ENCODE results near the gene TEX44.

The TEX44 gene

GRCh38 chr2:231634951-231635875 is 42.5 kb downstream of the TEX44 start:
- H3K36me3 ChIP-seq (ENCODE audit: low read length) = no peaks in the 10 kb centered on the region
- H3K4me3 ChIP-seq (ENCODE audit: insufficient read depth, low read length, poor library complexity, severe bottlenecking) = no peak overlapping the region
- no peak for TF ChIP-seq EZH2phosphoT487 (conservative IDR thresholded peaks at IDR 0.05; ENCODE audit: low read length)
- no peak for TF ChIP-seq CTCF (IDR thresholded peaks at IDR 0.05; ENCODE audit: insufficient read depth, low read length, poor library complexity, severe bottlenecking)
- H3K9me3 ChIP-seq (ENCODE audit: insufficient read depth, low read length) = no peaks in the 10 kb centered on the region
- H3F3A ChIP-seq (ENCODE audit: insufficient read depth) = peaks cover 5% of the 10 kb centered on the region
- H3K4me2 ChIP-seq (ENCODE audit: low read depth, low read length, poor library complexity, severe bottlenecking) = no peak overlapping the region
- H4K20me1 ChIP-seq (ENCODE audit: low read depth, low read length) = no peaks in the 10 kb centered on the region
- H3K9me2 ChIP-seq (replicated peaks; ENCODE audit: insufficient read depth, low read length) = no peaks in the 10 kb centered on the region
- no peaks in the 10 kb centered on the region for H3K27me3 ChIP-seq (ENCODE audit: low read length)
- H3K27ac ChIP-seq (ENCODE audit: low read depth, low read length) = no peak overlapping the region
- no peak overlapping the region for H2AFZ ChIP-seq (ENCODE audit: low read depth, low read length, severe bottlenecking)
- H3K79me2 ChIP-seq (ENCODE audit: insufficient read depth, low read length) = no peaks in the 10 kb centered on the region
- H3K9ac ChIP-seq (ENCODE audit: low read length) = no peak overlapping the region

GRCh38 chr2:231640241-231640640 is 47.6 kb downstream of the TEX44 start:
- no peaks in the 10 kb centered on the region for H3K9me2 ChIP-seq (replicated peaks; ENCODE audit: insufficient read depth, low read length)
- no peak overlapping the region for H2AFZ ChIP-seq (ENCODE audit: low read depth, low read length, severe bottlenecking)
- no peak overlapping the region for H3K4me2 ChIP-seq (ENCODE audit: low read depth, low read length, poor library complexity, severe bottlenecking)
- no peak overlapping the region for H3K4me3 ChIP-seq (ENCODE audit: insufficient read depth, low read length, poor library complexity, severe bottlenecking)
- H3F3A ChIP-seq (ENCODE audit: insufficient read depth) = peaks cover 3% of the 10 kb centered on the region
- TF ChIP-seq CTCF (IDR thresholded peaks at IDR 0.05; ENCODE audit: insufficient read depth, low read length, poor library complexity, severe bottlenecking) (no peak), EZH2phosphoT487 (conservative IDR thresholded peaks at IDR 0.05; ENCODE audit: low read length) (no peak)
- H3K9ac ChIP-seq (ENCODE audit: low read length) = no peak overlapping the region
- no peaks in the 10 kb centered on the region for H4K20me1 ChIP-seq (ENCODE audit: low read depth, low read length)
- no peaks in the 10 kb centered on the region for H3K9me3 ChIP-seq (ENCODE audit: insufficient read depth, low read length)
- H3K27ac ChIP-seq (ENCODE audit: low read depth, low read length) = no peak overlapping the region
- no peaks in the 10 kb centered on the region for H3K36me3 ChIP-seq (ENCODE audit: low read length)
- no peaks in the 10 kb centered on the region for H3K79me2 ChIP-seq (ENCODE audit: insufficient read depth, low read length)
- no peaks in the 10 kb centered on the region for H3K27me3 ChIP-seq (ENCODE audit: low read length)

GRCh38 chr2:231640641-231641111 is 48.0 kb downstream of the TEX44 start:
- Histone ChIP-seq H3K27ac (ENCODE audit: low read depth, low read length) (no peak overlapping the region), H4K20me1 (ENCODE audit: low read depth, low read length) (no peaks in the 10 kb centered on the region), H3F3A (ENCODE audit: insufficient read depth) (no peaks in the 10 kb centered on the region), H3K9me2 (replicated peaks; ENCODE audit: insufficient read depth, low read length) (no peaks in the 10 kb centered on the region), H3K4me2 (ENCODE audit: low read depth, low read length, poor library complexity, severe bottlenecking) (no peak overlapping the region), H3K4me3 (ENCODE audit: insufficient read depth, low read length, poor library complexity, severe bottlenecking) (no peak overlapping the region), H3K9me3 (ENCODE audit: insufficient read depth, low read length) (no peaks in the 10 kb centered on the region), H3K36me3 (ENCODE audit: low read length) (no peaks in the 10 kb centered on the region), H3K79me2 (ENCODE audit: insufficient read depth, low read length) (no peaks in the 10 kb centered on the region), H3K27me3 (ENCODE audit: low read length) (no peaks in the 10 kb centered on the region), H2AFZ (ENCODE audit: low read depth, low read length, severe bottlenecking) (no peak overlapping the region), H3K9ac (ENCODE audit: low read length) (no peak overlapping the region)
- TF ChIP-seq CTCF (IDR thresholded peaks at IDR 0.05; ENCODE audit: insufficient read depth, low read length, poor library complexity, severe bottlenecking) (no peak), EZH2phosphoT487 (conservative IDR thresholded peaks at IDR 0.05; ENCODE audit: low read length) (no peak)
